Hepatocyte (in vitro differentiated cells): ENCODE data around the gene KANK3.

Experiments used
- CTCF ChIP-seq: fragments of 200-600 bp; sonication (generic); IDR thresholded peaks from 2 replicates; pipeline ENCODE4 v1.5.1; 2016; ENCODE audit warnings: antibody characterized with exemption, mild to moderate bottlenecking; ENCODE audit not compliant: poor library complexity
- EZH2 ChIP-seq: fragments of 200-600 bp; sonication (generic); IDR thresholded peaks from 2 replicates; pipeline ENCODE4 v1.6.1; 2016; ENCODE audit warnings: antibody characterized with exemption, mild to moderate bottlenecking, borderline replicate concordance
- EZH2phosphoT487 ChIP-seq: fragments of 200-600 bp; sonication (generic); IDR thresholded peaks from one replicate; pipeline ENCODE4 v1.6.1; 2018; ENCODE audit warnings: antibody characterized with exemption, mild to moderate bottlenecking, low read depth, moderate library complexity; ENCODE audit not compliant: unreplicated experiment, severe bottlenecking

GRCh38 chr19:8316351-8317125, 26.5 kb downstream of the KANK3 start:
- no peak for TF ChIP-seq CTCF
- TF ChIP-seq EZH2, result no peak
- no peak for TF ChIP-seq EZH2phosphoT487
